GM23338 (cell line): ENCODE measurements around the gene SLC28A1. TPM values are rescaled to one million over a fixed set of nuclear protein-coding genes. Genes with fewer than 3 reads are reported as not detected.

ENCODE experiments used
- ATAC-seq: fragments of 200-7000 bp; cut with Tn5 transposase; 3 replicates; pipeline ENCODE4 v1.9.1; 2020
- DNase-seq: peaks from one replicate; pipeline ENCODE4 v3.0.0-alpha.2; 2015; ENCODE audit warnings: low spot score
- H2AFZ ChIP-seq: fragments of 200-600 bp; sonication (generic); 2 replicates; pipeline ENCODE4 v1.8.0; 2016; ENCODE audit warnings: antibody characterized with exemption, mild to moderate bottlenecking, moderate library complexity
- H3F3A ChIP-seq: fragments of 200-600 bp; sonication (generic); replicated peaks from 2 replicates; pipeline ENCODE4 v1.8.0; 2017; ENCODE audit warnings: antibody characterized with exemption, mixed run types, low read depth
- H3K27ac ChIP-seq: fragments of 200-600 bp; sonication (generic); 2 replicates; pipeline ENCODE4 v1.6.1; 2016; ENCODE audit warnings: low read depth
- H3K27me3 ChIP-seq: fragments of 200-600 bp; sonication (generic); 2 replicates; pipeline ENCODE4 v1.8.0; 2016; ENCODE audit warnings: mild to moderate bottlenecking, mixed run types, moderate library complexity; ENCODE audit not compliant: insufficient read depth
- H3K36me3 ChIP-seq: fragments of 200-600 bp; sonication (generic); 2 replicates; pipeline ENCODE4 v1.8.0; 2016; ENCODE audit warnings: mild to moderate bottlenecking; ENCODE audit not compliant: insufficient read depth
- H3K4me1 ChIP-seq: fragments of 200-600 bp; sonication (generic); 2 replicates; pipeline ENCODE4 v1.8.0; 2016; ENCODE audit warnings: mild to moderate bottlenecking, moderate library complexity; ENCODE audit not compliant: insufficient read depth
- H3K4me2 ChIP-seq: fragments of 200-600 bp; sonication (generic); 2 replicates; pipeline ENCODE4 v1.7.1; 2017; ENCODE audit warnings: mixed run types
- H3K4me3 ChIP-seq: fragments of 200-600 bp; sonication (generic); 2 replicates; pipeline ENCODE4 v1.6.1; 2016; ENCODE audit warnings: mixed run types
- H3K79me2 ChIP-seq: fragments of 200-600 bp; sonication (generic); replicated peaks from 2 replicates; pipeline ENCODE4 v1.8.0; 2017; ENCODE audit warnings: mild to moderate bottlenecking; ENCODE audit not compliant: insufficient read depth
- H3K9me2 ChIP-seq: fragments of 200-600 bp; sonication (generic); 2 replicates; pipeline ENCODE4 v1.8.0; 2017; ENCODE audit not compliant: insufficient read depth
- H4K20me1 ChIP-seq: fragments of 200-600 bp; sonication (generic); replicated peaks from 2 replicates; pipeline ENCODE4 v1.8.0; 2017; ENCODE audit warnings: mild to moderate bottlenecking; ENCODE audit not compliant: insufficient read depth
- H3K27ac Mint-ChIP-seq: 2 replicates; pipeline ENCODE4 v1.8.0; 2020; ENCODE audit warnings: inconsistent platforms, mild to moderate bottlenecking, moderate library complexity, mixed read lengths
- H3K27me3 Mint-ChIP-seq: 3 replicates; pipeline ENCODE4 v1.8.0; 2022; ENCODE audit warnings: low read depth, mild to moderate bottlenecking, moderate library complexity, mixed read lengths, inconsistent platforms; ENCODE audit not compliant: insufficient read depth, poor library complexity
- H3K36me3 Mint-ChIP-seq: 3 replicates; pipeline ENCODE4 v1.8.0; 2021; ENCODE audit warnings: low read depth, mild to moderate bottlenecking, inconsistent platforms, moderate library complexity, mixed read lengths
- H3K4me1 Mint-ChIP-seq: 3 replicates; pipeline ENCODE4 v1.8.0; 2020; ENCODE audit warnings: mild to moderate bottlenecking, inconsistent platforms, mixed read lengths
- H3K4me3 Mint-ChIP-seq: 3 replicates; pipeline ENCODE4 v1.8.0; 2021; ENCODE audit warnings: moderate library complexity, mild to moderate bottlenecking, inconsistent platforms, mixed read lengths
- H3K9me3 Mint-ChIP-seq: 3 replicates; pipeline ENCODE4 v1.8.0; 2020; ENCODE audit warnings: moderate library complexity, mild to moderate bottlenecking, inconsistent platforms, mixed read lengths
- JUNB ChIP-seq: IDR thresholded peaks from one replicate; pipeline ENCODE4 v1.6.1; 2016; ENCODE audit warnings: antibody characterized with exemption; ENCODE audit not compliant: unreplicated experiment
- NANOG ChIP-seq: IDR thresholded peaks from 2 replicates; pipeline ENCODE4 v1.6.1; 2016; ENCODE audit warnings: antibody characterized with exemption, borderline replicate concordance
- STAT1 ChIP-seq: IDR thresholded peaks from one replicate; pipeline ENCODE4 v1.6.1; 2016; ENCODE audit warnings: antibody characterized with exemption; ENCODE audit not compliant: unreplicated experiment
- ZNF114 ChIP-seq: fragments of 250-450 bp; sonication (Bioruptor Pico); IDR thresholded peaks from 2 replicates; pipeline ENCODE4 v1.5.0; 2020; ENCODE audit warnings: mild to moderate bottlenecking, moderate library complexity
- ZNF331 ChIP-seq: fragments of 250-450 bp; sonication (Bioruptor Pico); IDR thresholded peaks from 2 replicates; pipeline ENCODE4 v1.5.0; 2020; ENCODE audit warnings: low read depth, mild to moderate bottlenecking, moderate library complexity
- polyA plus RNA-seq: library from polyadenylated mRNA; unstranded; fragments of >200 nt; fragmentation: Nextera tagmentation; extraction: Ambion mirVana; gene quantifications from 2 replicates; pipeline ENCODE4 v1.2.1, GENCODE V29; 2016
- total RNA-seq: library from RNA; depleted of rRNA; stranded (reverse); fragments of >200 nt; shearing (Covaris generic); gene quantifications from 2 replicates; pipeline ENCODE4 v1.2.3, GENCODE V29; 2014
- TF ChIP-seq, protein P1 (sequence below): fragments of 250-450 bp; sonication (Bioruptor Pico); IDR thresholded peaks from 2 replicates; pipeline ENCODE4 v1.5.0; 2020; ENCODE audit warnings: mild to moderate bottlenecking, moderate library complexity
- TF ChIP-seq, protein P2 (sequence below), 2 experiments: fragments of 200-600 bp in 1 of 2; sonication (generic) in 1 of 2; conservative IDR thresholded peaks; 2 replicates each; pipeline versions ENCODE4 v1.5.1 to v1.6.1; 2016 to 2017; ENCODE audit warnings: antibody characterized with exemption in 2 of 2, low read depth in 2 of 2, mild to moderate bottlenecking in 2 of 2, moderate library complexity in 1 of 2

SLC28A1 gene
- total and polyA plus RNA-seq, 2 experiments from 2014 or later: not detected

DNA sequence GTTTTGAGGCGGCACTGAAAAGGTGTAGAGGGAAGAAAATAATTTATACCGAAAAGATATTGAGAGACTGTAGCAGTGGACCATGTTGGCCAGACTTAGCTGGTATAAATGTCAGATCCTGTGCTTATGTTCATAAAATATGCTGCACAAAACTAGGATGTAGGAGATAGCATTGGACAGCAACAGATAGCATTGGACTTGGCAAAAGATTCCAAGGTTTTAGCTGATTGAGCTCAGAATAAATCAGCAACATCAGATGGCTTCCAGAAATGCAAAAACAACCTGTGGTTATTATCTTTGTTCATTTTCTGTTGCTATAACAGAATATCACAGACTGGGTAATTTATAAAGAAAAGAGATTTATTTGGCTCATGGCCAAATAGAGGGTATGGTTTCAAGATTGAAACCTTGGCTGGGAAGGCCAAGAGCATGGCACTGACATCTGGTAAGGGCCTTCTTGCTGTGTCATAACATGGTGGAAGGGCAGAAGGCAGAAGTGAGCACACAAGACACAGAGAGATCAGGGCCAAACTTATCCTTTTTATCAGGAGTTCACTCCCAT, 34.7 kb downstream of the SLC28A1 start:
- H4K20me1 ChIP-seq: no peaks in the 10 kb centered on the region
- peaks cover 7% of the 10 kb centered on the region for H3K4me1 Mint-ChIP-seq
- H3F3A ChIP-seq: no peaks in the 10 kb centered on the region
- no peaks in the 10 kb centered on the region for H3K36me3 Mint-ChIP-seq
- no peak overlapping the region for H2AFZ ChIP-seq
- H3K4me2 ChIP-seq: no peak overlapping the region
- no peak overlapping the region for H3K4me3 Mint-ChIP-seq
- no peak overlapping the region for H3K27ac ChIP-seq
- no peak for ATAC-seq
- H3K4me1 ChIP-seq: no peaks in the 10 kb centered on the region
- no peak overlapping the region for H3K27ac Mint-ChIP-seq
- H3K9me3 Mint-ChIP-seq: no peaks in the 10 kb centered on the region
- TF ChIP-seq NANOG: no peak
- TF ChIP-seq ZNF331 (CRISPR knock-in tag): no peak
- TF ChIP-seq, protein P1, sequence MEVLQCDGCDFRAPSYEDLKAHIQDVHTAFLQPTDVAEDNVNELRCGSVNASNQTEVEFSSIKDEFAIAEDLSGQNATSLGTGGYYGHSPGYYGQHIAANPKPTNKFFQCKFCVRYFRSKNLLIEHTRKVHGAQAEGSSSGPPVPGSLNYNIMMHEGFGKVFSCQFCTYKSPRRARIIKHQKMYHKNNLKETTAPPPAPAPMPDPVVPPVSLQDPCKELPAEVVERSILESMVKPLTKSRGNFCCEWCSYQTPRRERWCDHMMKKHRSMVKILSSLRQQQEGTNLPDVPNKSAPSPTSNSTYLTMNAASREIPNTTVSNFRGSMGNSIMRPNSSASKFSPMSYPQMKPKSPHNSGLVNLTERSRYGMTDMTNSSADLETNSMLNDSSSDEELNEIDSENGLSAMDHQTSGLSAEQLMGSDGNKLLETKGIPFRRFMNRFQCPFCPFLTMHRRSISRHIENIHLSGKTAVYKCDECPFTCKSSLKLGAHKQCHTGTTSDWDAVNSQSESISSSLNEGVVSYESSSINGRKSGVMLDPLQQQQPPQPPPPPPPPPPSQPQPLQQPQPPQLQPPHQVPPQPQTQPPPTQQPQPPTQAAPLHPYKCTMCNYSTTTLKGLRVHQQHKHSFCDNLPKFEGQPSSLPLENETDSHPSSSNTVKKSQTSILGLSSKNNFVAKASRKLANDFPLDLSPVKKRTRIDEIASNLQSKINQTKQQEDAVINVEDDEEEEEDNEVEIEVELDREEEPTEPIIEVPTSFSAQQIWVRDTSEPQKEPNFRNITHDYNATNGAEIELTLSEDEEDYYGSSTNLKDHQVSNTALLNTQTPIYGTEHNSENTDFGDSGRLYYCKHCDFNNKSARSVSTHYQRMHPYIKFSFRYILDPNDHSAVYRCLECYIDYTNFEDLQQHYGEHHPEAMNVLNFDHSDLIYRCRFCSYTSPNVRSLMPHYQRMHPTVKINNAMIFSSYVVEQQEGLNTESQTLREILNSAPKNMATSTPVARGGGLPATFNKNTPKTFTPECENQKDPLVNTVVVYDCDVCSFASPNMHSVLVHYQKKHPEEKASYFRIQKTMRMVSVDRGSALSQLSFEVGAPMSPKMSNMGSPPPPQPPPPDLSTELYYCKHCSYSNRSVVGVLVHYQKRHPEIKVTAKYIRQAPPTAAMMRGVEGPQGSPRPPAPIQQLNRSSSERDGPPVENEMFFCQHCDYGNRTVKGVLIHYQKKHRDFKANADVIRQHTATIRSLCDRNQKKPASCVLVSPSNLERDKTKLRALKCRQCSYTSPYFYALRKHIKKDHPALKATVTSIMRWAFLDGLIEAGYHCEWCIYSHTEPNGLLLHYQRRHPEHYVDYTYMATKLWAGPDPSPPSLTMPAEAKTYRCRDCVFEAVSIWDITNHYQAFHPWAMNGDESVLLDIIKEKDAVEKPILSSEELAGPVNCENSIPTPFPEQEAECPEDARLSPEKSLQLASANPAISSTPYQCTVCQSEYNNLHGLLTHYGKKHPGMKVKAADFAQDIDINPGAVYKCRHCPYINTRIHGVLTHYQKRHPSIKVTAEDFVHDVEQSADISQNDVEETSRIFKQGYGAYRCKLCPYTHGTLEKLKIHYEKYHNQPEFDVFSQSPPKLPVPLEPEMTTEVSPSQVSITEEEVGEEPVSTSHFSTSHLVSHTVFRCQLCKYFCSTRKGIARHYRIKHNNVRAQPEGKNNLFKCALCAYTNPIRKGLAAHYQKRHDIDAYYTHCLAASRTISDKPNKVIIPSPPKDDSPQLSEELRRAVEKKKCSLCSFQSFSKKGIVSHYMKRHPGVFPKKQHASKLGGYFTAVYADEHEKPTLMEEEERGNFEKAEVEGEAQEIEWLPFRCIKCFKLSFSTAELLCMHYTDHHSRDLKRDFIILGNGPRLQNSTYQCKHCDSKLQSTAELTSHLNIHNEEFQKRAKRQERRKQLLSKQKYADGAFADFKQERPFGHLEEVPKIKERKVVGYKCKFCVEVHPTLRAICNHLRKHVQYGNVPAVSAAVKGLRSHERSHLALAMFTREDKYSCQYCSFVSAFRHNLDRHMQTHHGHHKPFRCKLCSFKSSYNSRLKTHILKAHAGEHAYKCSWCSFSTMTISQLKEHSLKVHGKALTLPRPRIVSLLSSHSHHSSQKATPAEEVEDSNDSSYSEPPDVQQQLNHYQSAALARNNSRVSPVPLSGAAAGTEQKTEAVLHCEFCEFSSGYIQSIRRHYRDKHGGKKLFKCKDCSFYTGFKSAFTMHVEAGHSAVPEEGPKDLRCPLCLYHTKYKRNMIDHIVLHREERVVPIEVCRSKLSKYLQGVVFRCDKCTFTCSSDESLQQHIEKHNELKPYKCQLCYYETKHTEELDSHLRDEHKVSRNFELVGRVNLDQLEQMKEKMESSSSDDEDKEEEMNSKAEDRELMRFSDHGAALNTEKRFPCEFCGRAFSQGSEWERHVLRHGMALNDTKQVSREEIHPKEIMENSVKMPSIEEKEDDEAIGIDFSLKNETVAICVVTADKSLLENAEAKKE (CRISPR knock-in tag): no peak
- TF ChIP-seq ZNF114 (CRISPR knock-in tag): no peak
- TF ChIP-seq, protein P2, sequence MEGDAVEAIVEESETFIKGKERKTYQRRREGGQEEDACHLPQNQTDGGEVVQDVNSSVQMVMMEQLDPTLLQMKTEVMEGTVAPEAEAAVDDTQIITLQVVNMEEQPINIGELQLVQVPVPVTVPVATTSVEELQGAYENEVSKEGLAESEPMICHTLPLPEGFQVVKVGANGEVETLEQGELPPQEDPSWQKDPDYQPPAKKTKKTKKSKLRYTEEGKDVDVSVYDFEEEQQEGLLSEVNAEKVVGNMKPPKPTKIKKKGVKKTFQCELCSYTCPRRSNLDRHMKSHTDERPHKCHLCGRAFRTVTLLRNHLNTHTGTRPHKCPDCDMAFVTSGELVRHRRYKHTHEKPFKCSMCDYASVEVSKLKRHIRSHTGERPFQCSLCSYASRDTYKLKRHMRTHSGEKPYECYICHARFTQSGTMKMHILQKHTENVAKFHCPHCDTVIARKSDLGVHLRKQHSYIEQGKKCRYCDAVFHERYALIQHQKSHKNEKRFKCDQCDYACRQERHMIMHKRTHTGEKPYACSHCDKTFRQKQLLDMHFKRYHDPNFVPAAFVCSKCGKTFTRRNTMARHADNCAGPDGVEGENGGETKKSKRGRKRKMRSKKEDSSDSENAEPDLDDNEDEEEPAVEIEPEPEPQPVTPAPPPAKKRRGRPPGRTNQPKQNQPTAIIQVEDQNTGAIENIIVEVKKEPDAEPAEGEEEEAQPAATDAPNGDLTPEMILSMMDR (conservative IDR thresholded peaks at IDR 0.05; ENCODE audit: low read depth in 2 of 2): no peak
- no peak for TF ChIP-seq STAT1
- TF ChIP-seq JUNB: no peak
- H3K4me3 ChIP-seq: no peak overlapping the region
- H3K79me2 ChIP-seq: no peaks in the 10 kb centered on the region
- no peaks in the 10 kb centered on the region for H3K27me3 ChIP-seq
- H3K36me3 ChIP-seq: no peaks in the 10 kb centered on the region
- H3K9me2 ChIP-seq: no peaks in the 10 kb centered on the region
- no peak for DNase-seq
- H3K27me3 Mint-ChIP-seq: no peaks in the 10 kb centered on the region
